ENCODE data around the gene ARHGAP29.

GRCh38 chr1:94205639-94206038 lies 31.7 kb downstream of the ARHGAP29 start:
- no peak for TF ChIP-seq CTCF (optimal IDR thresholded peaks at IDR 0.05 in 1 of 3, IDR thresholded peaks at IDR 0.05 in 1 of 3, conservative IDR thresholded peaks at IDR 0.05 in 1 of 3; ENCODE audit: extremely low read depth in 1 of 3, insufficient read depth in 2 of 3, low read length in 3 of 3)
- no peak for TF ChIP-seq EZH2 (IDR thresholded peaks at IDR 0.05; ENCODE audit: low read length)

All from keratinocyte (primary cell).